HUES64 (cell line): ENCODE results near the gene SACS.
A peak's percentile ranks its signal among the peaks of the same experiment; 100 is the strongest.

Source experiments
- H3K27ac ChIP-seq: 2 replicates; pipeline ENCODE4 v1.7.0; 2013; ENCODE audit warnings: low read depth, low read length, inconsistent platforms
- H3K27me3 ChIP-seq: 2 replicates; pipeline ENCODE4 v1.6.1; 2013; ENCODE audit warnings: mild to moderate bottlenecking, low read length; ENCODE audit not compliant: insufficient read depth
- H3K36me3 ChIP-seq: 2 replicates; pipeline ENCODE4 v1.6.1; 2013; ENCODE audit warnings: mild to moderate bottlenecking, low read length; ENCODE audit not compliant: insufficient read depth
- H3K4me1 ChIP-seq: 2 replicates; pipeline ENCODE4 v1.6.1; 2013; ENCODE audit warnings: mild to moderate bottlenecking, low read length, moderate library complexity; ENCODE audit not compliant: insufficient read depth
- H3K4me3 ChIP-seq: 2 replicates; pipeline ENCODE4 v1.5.1; 2013; ENCODE audit warnings: mild to moderate bottlenecking, low read length, moderate library complexity
- H3K9ac ChIP-seq: 2 replicates; pipeline ENCODE4 v1.6.1; 2013; ENCODE audit warnings: mild to moderate bottlenecking, low read depth, low read length
- H3K9me3 ChIP-seq: 2 replicates; pipeline ENCODE4 v1.6.1; 2013; ENCODE audit warnings: low read depth, low read length; ENCODE audit not compliant: insufficient read depth
- WGBS: fragments of 150-250, 120-280 bp; methylation state at CpG from one replicate; pipeline ENCODE4 v1.1.7; 2013; ENCODE audit warnings: missing lambda C conversion rate; 5-methylcytosine and 5-hydroxymethylcytosine counted together

Gene SACS

DNA sequence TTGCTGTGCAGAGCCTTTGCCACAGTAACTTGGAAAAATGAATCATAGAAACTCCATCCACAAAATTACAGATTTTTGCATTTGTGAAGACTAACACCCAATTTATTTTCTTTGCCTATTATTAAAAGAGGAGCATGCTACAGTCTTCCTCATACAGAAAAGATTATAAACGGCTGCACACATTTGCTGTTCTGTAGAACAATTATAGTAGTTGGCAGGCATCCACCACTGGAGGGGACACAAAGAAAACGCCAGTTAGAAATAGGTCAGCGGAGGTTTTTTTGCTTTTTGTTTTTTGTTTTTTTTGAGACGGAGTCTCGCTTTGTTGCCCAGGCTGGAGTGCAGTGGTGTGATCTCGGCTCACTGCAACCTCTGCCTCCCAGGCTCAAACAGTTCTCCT is 51.6 kb downstream of the SACS start:
- 91% methylated on average over 6 of the region's 6 CpGs for WGBS
- H3K9me3 ChIP-seq, result no peaks in the 10 kb centered on the region
- H3K9ac ChIP-seq, result no peak overlapping the region
- no peak overlapping the region for H3K4me3 ChIP-seq
- H3K27ac ChIP-seq, result no peak overlapping the region
- H3K36me3 ChIP-seq, result no peaks in the 10 kb centered on the region
- H3K4me1 ChIP-seq, result peaks cover 28% of the 10 kb centered on the region
- no peaks in the 10 kb centered on the region for H3K27me3 ChIP-seq

- Histone ChIP-seq H3K9ac (no peak overlapping the region), H3K4me3 (no peak overlapping the region), H3K4me1 (peaks cover 34% of the 10 kb centered on the region), H3K27me3 (no peaks in the 10 kb centered on the region), H3K9me3 (no peaks in the 10 kb centered on the region), H3K36me3 (no peaks in the 10 kb centered on the region), H3K27ac (no peak overlapping the region)
- 90% methylated on average over 5 of the region's 5 CpGs for WGBS
Observed at GRCh38 chr13:23380534-23380933, 53.0 kb downstream of the SACS start.

GRCh38 chr13:23377983-23378632 is 55.4 kb downstream of the SACS start:
- H3K9ac ChIP-seq, result peak overlapping the region; percentile 39; the same call in 1 of the 2 replicates
- H3K4me3 ChIP-seq, result no peak overlapping the region
- peaks cover 39% of the 10 kb centered on the region for H3K4me1 ChIP-seq
- H3K36me3 ChIP-seq, result peaks cover 5% of the 10 kb centered on the region; the same call in 1 of the 2 replicates
- 68% methylated on average over 11 of the region's 11 CpGs for WGBS
- peak overlapping the region; percentile 54 for H3K27ac ChIP-seq
- H3K27me3 ChIP-seq, result no peaks in the 10 kb centered on the region
- H3K9me3 ChIP-seq, result no peaks in the 10 kb centered on the region

DNA sequence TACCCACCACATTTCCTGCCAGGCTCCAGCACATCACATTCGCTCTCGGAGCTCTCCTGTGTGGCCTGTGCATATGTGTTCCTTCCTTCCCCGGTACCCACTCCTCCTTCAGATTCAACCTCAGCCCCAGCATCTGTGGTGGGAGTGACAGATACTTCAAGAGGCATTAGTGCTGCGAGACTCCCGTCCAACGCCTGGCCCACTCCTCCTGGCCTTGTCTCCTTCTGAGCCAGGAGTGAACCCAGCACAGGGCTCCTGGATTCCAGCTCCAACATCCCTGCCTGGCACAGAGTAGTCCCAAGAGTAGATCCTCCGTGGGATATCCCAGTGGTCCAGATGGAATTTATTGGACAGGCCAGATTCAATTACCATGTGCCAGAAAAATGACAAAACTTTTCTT is 55.9 kb downstream of the SACS start:
- WGBS, result 89% methylated on average over 7 of the region's 7 CpGs
- peak overlapping the region; percentile 39; the same call in 1 of the 2 replicates for H3K9ac ChIP-seq
- peaks cover 11% of the 10 kb centered on the region for H3K36me3 ChIP-seq
- no peak overlapping the region for H3K4me3 ChIP-seq
- H3K27ac ChIP-seq, result peak overlapping the region; percentile 54; the same call in 1 of the 2 replicates
- H3K4me1 ChIP-seq, result peaks cover 39% of the 10 kb centered on the region
- no peaks in the 10 kb centered on the region for H3K27me3 ChIP-seq
- H3K9me3 ChIP-seq, result no peaks in the 10 kb centered on the region

- Histone ChIP-seq H3K27ac (peak overlapping the region; percentile 62; the same call in 1 of the 2 replicates), H3K4me1 (peaks cover 35% of the 10 kb centered on the region), H3K9me3 (no peaks in the 10 kb centered on the region), H3K27me3 (no peaks in the 10 kb centered on the region), H3K9ac (peak overlapping the region; percentile 87), H3K36me3 (peaks cover 33% of the 10 kb centered on the region), H3K4me3 (peak overlapping the region; percentile 85)
- under 1% methylated on average over 117 of the region's 117 CpGs for WGBS
Observed at GRCh38 chr13:23375001-23375971, 58.2 kb downstream of the SACS start.

DNA sequence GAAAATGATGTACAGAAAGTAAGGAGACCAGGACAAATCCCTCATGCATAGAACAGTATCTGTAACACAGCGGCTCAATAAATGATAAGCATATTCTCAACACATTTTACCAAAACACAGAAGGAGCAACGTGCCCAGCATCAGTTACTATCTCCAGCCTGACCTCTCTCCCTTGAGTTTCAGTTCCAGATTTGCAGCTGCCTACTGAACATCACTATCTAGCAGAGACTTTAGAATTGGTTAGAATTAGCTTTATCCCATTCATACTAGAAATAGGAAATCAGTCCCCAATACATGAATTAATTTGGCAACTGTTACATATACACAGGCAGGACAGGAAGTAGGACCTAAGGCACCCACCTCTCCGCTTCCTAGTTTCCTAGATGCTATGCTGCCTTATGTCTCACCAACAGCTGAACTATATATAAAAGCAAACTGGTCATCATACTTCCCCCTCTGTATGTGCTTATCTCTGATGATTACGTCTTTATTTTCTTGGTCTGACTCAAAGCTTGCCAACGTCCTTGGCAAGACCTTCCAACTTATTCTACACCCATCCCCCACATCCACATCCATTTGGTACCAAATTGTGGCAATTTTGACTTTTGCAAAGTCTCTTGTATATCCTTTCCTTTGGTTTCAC is 61.1 kb downstream of the SACS start:
- 81% methylated on average over 5 of the region's 5 CpGs for WGBS
- peaks cover 60% of the 10 kb centered on the region for H3K36me3 ChIP-seq
- peaks cover 13% of the 10 kb centered on the region; the same call in 1 of the 2 replicates for H3K4me1 ChIP-seq
- H3K27me3 ChIP-seq, result no peaks in the 10 kb centered on the region
- no peak overlapping the region for H3K27ac ChIP-seq
- no peak overlapping the region for H3K4me3 ChIP-seq
- no peak overlapping the region for H3K9ac ChIP-seq
- H3K9me3 ChIP-seq, result no peaks in the 10 kb centered on the region

DNA sequence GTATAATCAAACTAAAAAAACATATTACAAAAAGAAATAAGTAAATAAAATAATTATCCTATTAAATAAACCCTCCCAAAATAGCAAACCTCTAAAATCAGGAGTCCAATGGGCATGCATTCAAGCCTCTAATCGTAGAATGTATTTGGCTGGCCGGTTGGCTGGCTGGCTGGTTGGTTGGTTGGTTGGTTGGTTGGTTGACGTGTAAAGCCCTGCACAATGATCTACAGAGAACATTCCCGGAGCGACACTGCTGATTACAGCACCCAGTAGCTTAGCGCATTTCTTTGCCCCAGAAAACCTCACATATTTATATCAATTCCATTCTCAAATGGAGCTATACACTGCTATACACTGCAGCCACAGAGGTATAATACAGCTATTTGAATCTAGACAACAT is 65.6 kb downstream of the SACS start:
- Histone ChIP-seq H3K27ac (no peak overlapping the region), H3K9me3 (no peaks in the 10 kb centered on the region), H3K9ac (no peak overlapping the region), H3K4me3 (no peak overlapping the region), H3K4me1 (no peaks in the 10 kb centered on the region), H3K27me3 (no peaks in the 10 kb centered on the region), H3K36me3 (peaks cover 94% of the 10 kb centered on the region)
- 97% methylated on average over 6 of the region's 6 CpGs for WGBS

DNA sequence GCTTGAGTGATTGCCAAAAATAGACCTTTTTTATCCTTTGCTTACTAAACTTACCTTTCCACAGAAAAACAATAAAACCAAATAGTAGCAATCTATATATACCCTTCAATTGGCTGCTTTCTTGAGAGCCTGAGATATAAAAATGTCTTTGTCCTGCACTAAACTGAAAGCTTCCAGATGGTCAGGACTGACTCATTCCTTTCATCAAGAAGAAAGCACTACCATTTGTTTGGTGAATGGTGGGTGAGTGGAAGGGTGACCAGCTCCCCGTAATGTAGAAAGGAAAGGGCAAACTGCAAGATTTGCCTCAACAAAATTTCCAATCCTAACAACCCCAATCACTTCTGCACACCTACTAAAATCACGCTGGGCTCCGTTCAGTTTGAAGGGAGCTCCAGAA is 67.8 kb downstream of the SACS start:
- Histone ChIP-seq H3K27me3 (no peaks in the 10 kb centered on the region), H3K4me1 (no peaks in the 10 kb centered on the region), H3K36me3 (peaks cover 86% of the 10 kb centered on the region), H3K27ac (no peak overlapping the region), H3K4me3 (no peak overlapping the region), H3K9me3 (no peaks in the 10 kb centered on the region), H3K9ac (no peak overlapping the region)
- WGBS, result 96% methylated on average over 3 of the region's 3 CpGs

GRCh38 chr13:23359882-23360281 is 73.6 kb downstream of the SACS start:
- H3K27me3 ChIP-seq, result no peaks in the 10 kb centered on the region
- no peak overlapping the region for H3K4me3 ChIP-seq
- H3K27ac ChIP-seq, result no peak overlapping the region
- 100% methylated on average over 1 of the region's 1 CpG for WGBS
- H3K4me1 ChIP-seq, result no peaks in the 10 kb centered on the region
- H3K9me3 ChIP-seq, result no peaks in the 10 kb centered on the region
- H3K36me3 ChIP-seq, result peaks cover 89% of the 10 kb centered on the region
- no peak overlapping the region for H3K9ac ChIP-seq

DNA sequence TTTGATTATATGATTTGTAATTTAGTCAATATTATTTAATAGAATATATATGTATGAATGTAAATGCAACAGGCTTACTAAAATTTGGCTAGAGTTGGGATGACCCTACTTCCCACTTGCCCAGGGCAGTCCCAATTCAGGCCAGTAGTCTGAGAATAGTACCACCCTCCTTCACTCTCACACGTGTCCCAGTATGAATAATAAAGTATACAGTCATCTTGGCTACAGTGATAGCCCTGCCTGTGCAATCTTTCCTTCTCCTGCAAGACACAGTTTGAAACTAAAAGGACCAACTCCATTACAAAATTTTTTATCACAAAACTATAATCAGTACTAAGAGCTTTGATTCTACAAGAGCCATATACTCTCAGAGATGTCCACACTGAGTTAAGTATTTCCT is 76.2 kb downstream of the SACS start:
- Histone ChIP-seq H3K4me3 (no peak overlapping the region), H3K4me1 (no peaks in the 10 kb centered on the region), H3K36me3 (peaks cover 97% of the 10 kb centered on the region), H3K9me3 (no peaks in the 10 kb centered on the region), H3K27ac (no peak overlapping the region), H3K9ac (no peak overlapping the region), H3K27me3 (no peaks in the 10 kb centered on the region)
- WGBS, result 100% methylated on average over 1 of the region's 1 CpG

- no peak overlapping the region for H3K9ac ChIP-seq
- no peaks in the 10 kb centered on the region for H3K9me3 ChIP-seq
- H3K4me1 ChIP-seq, result no peaks in the 10 kb centered on the region
- H3K27me3 ChIP-seq, result no peaks in the 10 kb centered on the region
- H3K4me3 ChIP-seq, result no peak overlapping the region
- no peak overlapping the region for H3K27ac ChIP-seq
- peaks cover 97% of the 10 kb centered on the region for H3K36me3 ChIP-seq
- WGBS, result 87% methylated on average over 2 of the region's 2 CpGs
Observed at GRCh38 chr13:23356368-23356767, 77.1 kb downstream of the SACS start.
